CD4-positive, CD25-positive, alpha-beta regulatory T cell (primary cell): Measurements from ENCODE around the gene CD79B. TPM values are rescaled to one million over a fixed set of nuclear protein-coding genes. Genes with fewer than 3 reads are reported as not detected.

Experiments used
- ATAC-seq, 2 donors: fragments of 150-1000 bp; cut with Tn5 transposase; one replicate each; pipeline ENCODE4 v1.10.0; 2021; ENCODE audit warnings: low read depth in 2 of 2, moderate number of reproducible peaks in 2 of 2, moderate library complexity in 1 of 2
- DNase-seq, 3 donors: peaks; one replicate each; pipeline versions ENCODE4 v3.0.0 to v3.0.0-alpha.2; 2012 to 2022; ENCODE audit warnings: mixed read lengths in 1 of 3
- H3K27ac ChIP-seq: one replicate; pipeline ENCODE4 v1.7.0; 2013; ENCODE audit warnings: mild to moderate bottlenecking, low read length; ENCODE audit not compliant: insufficient read depth, poor library complexity, severe bottlenecking
- H3K27me3 ChIP-seq: one replicate; pipeline ENCODE4 v1.7.0; 2013; ENCODE audit warnings: low read length; ENCODE audit not compliant: control insufficient read depth, insufficient read depth
- H3K36me3 ChIP-seq: one replicate; pipeline ENCODE4 v1.7.0; 2013; ENCODE audit warnings: mild to moderate bottlenecking, low read length, moderate library complexity; ENCODE audit not compliant: control insufficient read depth, insufficient read depth
- H3K4me1 ChIP-seq: 2 replicates; pipeline ENCODE4 v1.7.0; 2013; ENCODE audit warnings: mild to moderate bottlenecking, low read length; ENCODE audit not compliant: insufficient read depth, control insufficient read depth, poor library complexity, severe bottlenecking
- H3K4me3 ChIP-seq: one replicate; pipeline ENCODE4 v1.7.0; 2013; ENCODE audit warnings: low read depth, mild to moderate bottlenecking, low read length, moderate library complexity
- H3K9me3 ChIP-seq, 2 experiments: 1 replicate in 1 of 2; 2 replicates in 1 of 2; pipeline ENCODE4 v1.7.0; 2013; ENCODE audit warnings: low read length in 2 of 2, mild to moderate bottlenecking in 1 of 2, moderate library complexity in 1 of 2; ENCODE audit not compliant: control insufficient read depth in 2 of 2
- H3K27ac Mint-ChIP-seq, 3 donors: one replicate each; pipeline ENCODE4 v1.8.0; 2020 to 2022; ENCODE audit warnings: mild to moderate bottlenecking in 3 of 3, mixed read lengths in 3 of 3, moderate library complexity in 2 of 3
- H3K27me3 Mint-ChIP-seq: one replicate; pipeline ENCODE4 v1.8.0; 2022; ENCODE audit warnings: mild to moderate bottlenecking, mixed read lengths
- H3K36me3 Mint-ChIP-seq: one replicate; pipeline ENCODE4 v1.8.0; 2020; ENCODE audit warnings: mixed read lengths
- H3K4me1 Mint-ChIP-seq, 4 donors: one replicate each; pipeline ENCODE4 v1.8.0; 2020 to 2022; ENCODE audit warnings: mixed read lengths in 4 of 4, mild to moderate bottlenecking in 1 of 4
- H3K4me3 Mint-ChIP-seq, 4 donors: one replicate each; pipeline ENCODE4 v1.8.0; 2020 to 2022; ENCODE audit warnings: mild to moderate bottlenecking in 4 of 4, mixed read lengths in 4 of 4, moderate library complexity in 3 of 4
- H3K9me3 Mint-ChIP-seq, 7 donors: one replicate each; pipeline ENCODE4 v1.8.0; 2020 to 2022; ENCODE audit warnings: mixed read lengths in 7 of 7, mild to moderate bottlenecking in 3 of 7, moderate library complexity in 2 of 7
- polyA plus RNA-seq, 4 donors: library from polyadenylated mRNA; unstranded; fragments of 300-500 nt; fragmentation: Illumina TruSeq; gene quantifications; one replicate each; pipeline ENCODE4 v1.2.3, GENCODE V29; 2021
- total RNA-seq: library from RNA; stranded (reverse); gene quantifications from one replicate; pipeline ENCODE4 v1.2.3, GENCODE V29; 2022

CD79B gene
- total and polyA plus RNA-seq, 5 donors from 2014 or later, result 31.4 to 85.1 (median 62.3) TPM

- DNase-seq (no peak), ATAC-seq (no peak)
- Mint-ChIP-seq H3K4me1 (peaks cover 0 to 27% (median 8%) of the 10 kb centered on the region in 4 donors), H3K4me3 (no peak overlapping the region), H3K36me3 (no peaks in the 10 kb centered on the region), H3K9me3 (no peaks in the 10 kb centered on the region), H3K27ac (peak overlapping the region in 1 of 3 donors; percentile 65), H3K27me3 (no peaks in the 10 kb centered on the region)
- H3K36me3 ChIP-seq, result no peaks in the 10 kb centered on the region
- no peaks in the 10 kb centered on the region for H3K27me3 ChIP-seq
- H3K27ac ChIP-seq, result no peak overlapping the region
- H3K4me1 ChIP-seq, result peaks cover 15% of the 10 kb centered on the region
- H3K4me3 ChIP-seq, result no peak overlapping the region
- no peaks in the 10 kb centered on the region for H3K9me3 ChIP-seq
Observed at GRCh38 chr17:63942309-63942985, 10.3 kb upstream of the CD79B start.

DNA sequence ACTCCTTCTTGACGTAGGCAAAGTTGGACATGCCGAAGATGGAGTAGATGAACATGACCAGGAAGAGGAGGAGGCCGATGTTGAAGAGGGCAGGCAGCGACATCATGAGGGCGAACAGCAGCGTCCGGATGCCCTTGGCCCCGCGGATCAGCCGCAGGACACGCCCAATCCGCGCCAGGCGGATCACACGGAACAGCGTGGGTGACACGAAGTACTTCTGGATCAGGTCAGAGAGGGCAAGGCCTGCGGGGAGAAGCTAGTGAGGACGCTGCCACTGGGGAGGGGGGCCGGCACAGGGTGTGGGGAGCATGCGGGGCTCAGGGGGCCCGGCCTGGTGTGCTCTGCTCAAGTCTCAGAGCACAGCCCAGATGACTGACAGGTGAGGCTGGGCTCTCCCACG lies 9.6 kb upstream of the CD79B start:
- ATAC-seq (no peak), DNase-seq (no peak)
- Mint-ChIP-seq H3K27me3 (no peaks in the 10 kb centered on the region), H3K36me3 (no peaks in the 10 kb centered on the region), H3K4me3 (no peak overlapping the region), H3K27ac (no peak overlapping the region), H3K9me3 (no peaks in the 10 kb centered on the region), H3K4me1 (peaks cover 0 to 26% (median 5%) of the 10 kb centered on the region in 4 donors)
- H3K27me3 ChIP-seq, result no peaks in the 10 kb centered on the region
- no peak overlapping the region for H3K27ac ChIP-seq
- H3K9me3 ChIP-seq, result no peaks in the 10 kb centered on the region
- H3K36me3 ChIP-seq, result no peaks in the 10 kb centered on the region
- H3K4me3 ChIP-seq, result no peak overlapping the region
- peaks cover 11% of the 10 kb centered on the region for H3K4me1 ChIP-seq

DNA sequence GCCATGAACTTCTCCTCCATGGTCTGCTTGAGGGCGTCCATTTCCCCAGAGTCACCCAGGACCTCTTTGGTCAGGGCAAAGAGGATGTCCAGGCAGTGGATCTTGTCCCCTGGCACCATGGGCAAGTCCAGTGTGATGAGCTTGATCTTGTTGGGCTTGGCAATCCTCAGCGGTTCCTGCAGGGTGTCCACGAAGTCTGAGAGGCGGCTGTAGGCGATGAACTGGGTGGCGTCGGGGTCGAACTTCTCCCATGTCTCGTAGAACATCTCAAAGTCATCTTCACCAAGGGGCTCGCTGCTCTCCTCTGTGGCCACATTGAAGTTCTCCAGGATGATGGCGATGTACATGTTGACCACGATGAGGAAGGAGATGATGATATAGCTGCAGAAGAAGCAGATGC lies 9.0 kb upstream of the CD79B start:
- Mint-ChIP-seq H3K4me1 (peaks cover 0 to 22% (median 4%) of the 10 kb centered on the region in 4 donors), H3K27me3 (no peaks in the 10 kb centered on the region), H3K4me3 (no peak overlapping the region), H3K27ac (no peak overlapping the region), H3K9me3 (no peaks in the 10 kb centered on the region), H3K36me3 (no peaks in the 10 kb centered on the region)
- H3K27ac ChIP-seq, result no peak overlapping the region
- DNase-seq (no peak), ATAC-seq (no peak)
- H3K27me3 ChIP-seq, result no peaks in the 10 kb centered on the region
- H3K9me3 ChIP-seq, result no peaks in the 10 kb centered on the region
- no peak overlapping the region for H3K4me3 ChIP-seq
- peaks cover 5% of the 10 kb centered on the region for H3K4me1 ChIP-seq
- H3K36me3 ChIP-seq, result no peaks in the 10 kb centered on the region

DNA sequence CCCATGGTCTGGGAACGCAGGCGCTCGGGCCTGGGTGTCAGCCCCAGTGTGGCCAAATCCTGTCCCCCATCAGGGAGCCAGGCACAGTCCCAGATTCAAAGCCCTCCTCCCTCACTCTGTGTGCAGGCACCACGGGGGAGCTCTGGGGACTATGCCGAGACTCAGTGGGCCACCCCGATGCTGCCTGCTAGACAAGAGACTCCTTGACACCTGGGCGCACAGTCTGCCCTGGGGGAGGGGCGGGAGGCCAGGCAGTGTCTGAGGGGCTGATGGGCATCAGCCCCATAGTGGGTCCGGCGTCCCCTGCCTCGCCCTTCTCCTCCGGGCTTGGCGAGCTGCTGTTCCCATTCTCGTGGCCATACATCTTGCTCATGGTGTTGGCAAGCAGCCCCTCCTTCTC lies 8.5 kb upstream of the CD79B start:
- H3K4me3 Mint-ChIP-seq, result no peak overlapping the region
- peaks cover 0 to 17% (median 5%) of the 10 kb centered on the region in 4 donors for H3K4me1 Mint-ChIP-seq
- H3K9me3 ChIP-seq, result no peaks in the 10 kb centered on the region
- no peak overlapping the region for H3K4me3 ChIP-seq
- no peak overlapping the region for H3K27ac ChIP-seq
- no peaks in the 10 kb centered on the region for H3K27me3 Mint-ChIP-seq
- H3K4me1 ChIP-seq, result no peaks in the 10 kb centered on the region
- ATAC-seq, result no peak
- H3K36me3 Mint-ChIP-seq, result no peaks in the 10 kb centered on the region
- no peaks in the 10 kb centered on the region for H3K27me3 ChIP-seq
- H3K36me3 ChIP-seq, result no peaks in the 10 kb centered on the region
- DNase-seq, result no peak
- no peak overlapping the region for H3K27ac Mint-ChIP-seq
- no peaks in the 10 kb centered on the region for H3K9me3 Mint-ChIP-seq

DNA sequence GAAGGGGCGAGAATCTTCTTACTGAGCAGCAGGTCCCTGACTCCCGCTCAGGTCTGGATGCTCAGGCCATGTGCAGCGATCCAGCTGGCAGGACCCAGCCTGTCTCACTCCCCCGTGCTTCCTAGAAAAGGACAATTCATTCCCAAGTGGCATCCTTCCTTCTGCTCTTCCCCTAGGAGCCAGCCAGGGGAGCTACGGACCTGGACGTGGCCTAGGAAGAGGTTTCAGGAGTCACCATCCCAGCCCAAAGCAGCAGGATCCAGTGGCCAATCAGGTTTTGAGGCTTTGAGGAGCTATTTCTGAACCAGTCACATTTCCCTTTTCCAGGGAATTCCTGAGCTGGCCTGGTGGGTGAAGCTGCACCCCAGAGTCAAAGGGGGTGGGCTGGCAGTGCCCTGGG lies 7.8 kb upstream of the CD79B start:
- Mint-ChIP-seq H3K9me3 (no peaks in the 10 kb centered on the region), H3K27me3 (no peaks in the 10 kb centered on the region), H3K36me3 (no peaks in the 10 kb centered on the region), H3K27ac (no peak overlapping the region), H3K4me3 (no peak overlapping the region), H3K4me1 (peaks cover 0 to 10% (median 5%) of the 10 kb centered on the region in 4 donors)
- ATAC-seq, result no peak
- Histone ChIP-seq H3K9me3 (no peaks in the 10 kb centered on the region), H3K27ac (no peak overlapping the region), H3K4me3 (no peak overlapping the region), H3K36me3 (no peaks in the 10 kb centered on the region), H3K27me3 (no peaks in the 10 kb centered on the region), H3K4me1 (no peaks in the 10 kb centered on the region)
- no peak for DNase-seq

DNA sequence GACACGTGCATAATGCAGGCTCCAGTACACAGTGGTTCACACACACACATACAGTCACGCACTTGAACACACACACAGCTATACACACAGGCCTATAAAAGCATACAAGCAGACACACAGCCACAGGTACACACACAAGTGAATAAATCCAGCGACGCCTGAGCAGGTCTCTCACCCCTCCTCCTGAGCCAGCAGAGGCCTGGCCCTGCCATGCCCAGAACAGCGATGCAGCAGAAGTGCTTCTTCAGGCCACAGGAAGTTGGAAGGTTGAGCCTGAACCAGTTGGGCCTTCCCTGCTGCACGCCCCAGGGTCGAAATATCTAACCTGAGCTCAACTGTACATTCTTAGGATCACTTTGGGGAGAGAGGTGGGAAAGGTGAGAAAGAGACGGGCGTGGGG lies 7.3 kb upstream of the CD79B start:
- Histone ChIP-seq H3K4me3 (no peak overlapping the region), H3K36me3 (no peaks in the 10 kb centered on the region), H3K4me1 (no peaks in the 10 kb centered on the region), H3K27me3 (no peaks in the 10 kb centered on the region), H3K9me3 (no peaks in the 10 kb centered on the region), H3K27ac (no peak overlapping the region)
- no peaks in the 10 kb centered on the region for H3K27me3 Mint-ChIP-seq
- H3K9me3 Mint-ChIP-seq, result no peaks in the 10 kb centered on the region
- ATAC-seq (no peak), DNase-seq (no peak)
- peaks cover 0 to 9% (median 5%) of the 10 kb centered on the region in 4 donors for H3K4me1 Mint-ChIP-seq
- H3K4me3 Mint-ChIP-seq, result peak overlapping the region in 1 of 4 donors; percentile 43
- H3K36me3 Mint-ChIP-seq, result no peaks in the 10 kb centered on the region
- peak overlapping the region in 1 of 3 donors; percentile 75 for H3K27ac Mint-ChIP-seq

- no peak for DNase-seq
- Histone ChIP-seq H3K4me3 (no peak overlapping the region), H3K4me1 (no peaks in the 10 kb centered on the region), H3K27me3 (no peaks in the 10 kb centered on the region), H3K27ac (no peak overlapping the region), H3K9me3 (no peaks in the 10 kb centered on the region), H3K36me3 (no peaks in the 10 kb centered on the region)
- no peak for ATAC-seq
- H3K36me3 Mint-ChIP-seq, result no peaks in the 10 kb centered on the region
- no peak overlapping the region for H3K27ac Mint-ChIP-seq
- no peak overlapping the region for H3K4me3 Mint-ChIP-seq
- no peaks in the 10 kb centered on the region for H3K9me3 Mint-ChIP-seq
- H3K27me3 Mint-ChIP-seq, result no peaks in the 10 kb centered on the region
- peaks cover 0 to 11% (median 5%) of the 10 kb centered on the region in 4 donors for H3K4me1 Mint-ChIP-seq
Observed at GRCh38 chr17:63937920-63938319, 5.8 kb upstream of the CD79B start.

- Histone ChIP-seq H3K4me3 (no peak overlapping the region), H3K4me1 (peaks cover 6% of the 10 kb centered on the region), H3K9me3 (no peaks in the 10 kb centered on the region), H3K36me3 (no peaks in the 10 kb centered on the region), H3K27ac (no peak overlapping the region), H3K27me3 (no peaks in the 10 kb centered on the region)
- Mint-ChIP-seq H3K4me1 (peaks cover 4 to 17% (median 6%) of the 10 kb centered on the region in 4 donors), H3K4me3 (no peak overlapping the region), H3K9me3 (no peaks in the 10 kb centered on the region), H3K27ac (no peak overlapping the region), H3K36me3 (no peaks in the 10 kb centered on the region), H3K27me3 (no peaks in the 10 kb centered on the region)
- no peak for ATAC-seq
- no peak for DNase-seq
Observed at GRCh38 chr17:63937319-63937718, 5.2 kb upstream of the CD79B start.
